Fibroblast of mammary gland (primary cell): ENCODE measurements around the gene MRPL44.

Experiments used
- DNase-seq: peaks from one replicate; pipeline ENCODE4 v3.0.0-alpha.2; 2010; ENCODE audit warnings: low read depth
- H3K4me3 ChIP-seq: 2 replicates; pipeline ENCODE4 v1.5.1; 2011; ENCODE audit warnings: low read depth, mild to moderate bottlenecking, low read length, moderate library complexity; ENCODE audit not compliant: control insufficient read depth
- CTCF ChIP-seq: conservative IDR thresholded peaks from 2 replicates; pipeline ENCODE4 v1.5.1; 2011; ENCODE audit warnings: low read depth, low read length, inconsistent platforms; ENCODE audit not compliant: control insufficient read depth, insufficient read depth

The MRPL44 gene

GRCh38 chr2:223991611-223992010 is 34.3 kb downstream of the MRPL44 start:
- TF ChIP-seq CTCF, result no peak
- no peak for DNase-seq
- H3K4me3 ChIP-seq, result no peak overlapping the region

GRCh38 chr2:223993634-223994232 is 36.5 kb downstream of the MRPL44 start:
- no peak overlapping the region for H3K4me3 ChIP-seq
- DNase-seq, result peak; percentile 91
- peak; percentile 88 for TF ChIP-seq CTCF

GRCh38 chr2:223994562-223995162 is 37.4 kb downstream of the MRPL44 start:
- no peak overlapping the region for H3K4me3 ChIP-seq
- DNase-seq, result no peak

GRCh38 chr2:223995569-223995968 is 38.3 kb downstream of the MRPL44 start:
- TF ChIP-seq CTCF, result no peak

More at GRCh38 chr2:223994562-223995162, 37.4 kb downstream of the MRPL44 start:
- TF ChIP-seq CTCF, result no peak

GRCh38 chr2:223996391-223996790 is 39.1 kb downstream of the MRPL44 start:
- H3K4me3 ChIP-seq, result no peak overlapping the region
- no peak for TF ChIP-seq CTCF
- no peak for DNase-seq

More at GRCh38 chr2:223995569-223995968, 38.3 kb downstream of the MRPL44 start:
- no peak overlapping the region for H3K4me3 ChIP-seq
- DNase-seq, result peak; percentile 58

GRCh38 chr2:223997938-223998337 is 40.7 kb downstream of the MRPL44 start:
- H3K4me3 ChIP-seq, result no peak overlapping the region
- DNase-seq, result no peak
- TF ChIP-seq CTCF, result no peak
